Large intestine (tissue), 3 donors: Measurements from ENCODE around the gene CD48. TPM values are rescaled to one million over a fixed set of nuclear protein-coding genes. Genes with fewer than 3 reads are reported as not detected.

Source experiments
- DNase-seq, 2 donors: peaks; one replicate each; pipeline versions ENCODE4 v3.0.0 to v3.0.0-alpha.2; 2013
- H3K27ac ChIP-seq: one replicate; pipeline ENCODE4 v1.5.1; 2013; ENCODE audit warnings: low read length
- H3K27me3 ChIP-seq: 2 replicates; pipeline ENCODE4 v1.6.1; 2013; ENCODE audit warnings: low read length; ENCODE audit not compliant: control insufficient read depth, insufficient read depth
- H3K36me3 ChIP-seq: 2 replicates; pipeline ENCODE4 v1.6.1; 2013; ENCODE audit warnings: low read length; ENCODE audit not compliant: control insufficient read depth, insufficient read depth
- H3K4me1 ChIP-seq: one replicate; pipeline ENCODE4 v1.6.1; 2013; ENCODE audit warnings: low read length; ENCODE audit not compliant: control insufficient read depth, insufficient read depth
- H3K4me3 ChIP-seq: one replicate; pipeline ENCODE4 v1.5.1; 2013; ENCODE audit warnings: low read length
- H3K9me3 ChIP-seq: one replicate; pipeline ENCODE4 v1.6.1; 2013; ENCODE audit warnings: mild to moderate bottlenecking, low read depth, low read length, moderate library complexity; ENCODE audit not compliant: control insufficient read depth
- WGBS: methylation state at CpG from one replicate; pipeline ENCODE4 v1.1.5; 2013; ENCODE audit warnings: low lambda C conversion rate; ENCODE audit not compliant: insufficient coverage; 5-methylcytosine and 5-hydroxymethylcytosine counted together
- polyA plus RNA-seq: library from polyadenylated mRNA; unstranded; fragments of 120-200 nt; gene quantifications from one replicate; pipeline ENCODE4 v1.2.1, GENCODE V29; 2013

Gene CD48
- polyA plus RNA-seq, 1 donor, result 8.6 TPM

DNA sequence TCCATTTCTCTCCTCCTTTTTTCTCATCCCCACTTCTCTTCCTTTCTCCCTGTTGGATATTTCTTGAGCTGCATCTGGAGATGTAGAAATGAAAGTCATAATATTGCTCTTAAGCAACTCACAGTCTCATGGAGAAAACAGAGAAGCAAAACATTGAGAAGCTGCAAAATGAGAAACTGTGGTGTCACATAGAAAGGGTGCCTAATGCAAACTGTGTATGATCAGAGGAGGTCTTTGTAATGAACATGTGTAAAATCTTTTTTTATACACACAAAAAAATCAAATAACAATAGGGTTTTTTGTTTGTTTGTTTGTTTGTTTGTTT, 15.7 kb upstream of the CD48 start:
- Histone ChIP-seq H3K9me3 (no peaks in the 10 kb centered on the region), H3K27me3 (no peaks in the 10 kb centered on the region), H3K4me1 (peaks cover 16% of the 10 kb centered on the region), H3K27ac (no peak overlapping the region), H3K36me3 (no peaks in the 10 kb centered on the region), H3K4me3 (no peak overlapping the region)
- DNase-seq, result no peak

DNA sequence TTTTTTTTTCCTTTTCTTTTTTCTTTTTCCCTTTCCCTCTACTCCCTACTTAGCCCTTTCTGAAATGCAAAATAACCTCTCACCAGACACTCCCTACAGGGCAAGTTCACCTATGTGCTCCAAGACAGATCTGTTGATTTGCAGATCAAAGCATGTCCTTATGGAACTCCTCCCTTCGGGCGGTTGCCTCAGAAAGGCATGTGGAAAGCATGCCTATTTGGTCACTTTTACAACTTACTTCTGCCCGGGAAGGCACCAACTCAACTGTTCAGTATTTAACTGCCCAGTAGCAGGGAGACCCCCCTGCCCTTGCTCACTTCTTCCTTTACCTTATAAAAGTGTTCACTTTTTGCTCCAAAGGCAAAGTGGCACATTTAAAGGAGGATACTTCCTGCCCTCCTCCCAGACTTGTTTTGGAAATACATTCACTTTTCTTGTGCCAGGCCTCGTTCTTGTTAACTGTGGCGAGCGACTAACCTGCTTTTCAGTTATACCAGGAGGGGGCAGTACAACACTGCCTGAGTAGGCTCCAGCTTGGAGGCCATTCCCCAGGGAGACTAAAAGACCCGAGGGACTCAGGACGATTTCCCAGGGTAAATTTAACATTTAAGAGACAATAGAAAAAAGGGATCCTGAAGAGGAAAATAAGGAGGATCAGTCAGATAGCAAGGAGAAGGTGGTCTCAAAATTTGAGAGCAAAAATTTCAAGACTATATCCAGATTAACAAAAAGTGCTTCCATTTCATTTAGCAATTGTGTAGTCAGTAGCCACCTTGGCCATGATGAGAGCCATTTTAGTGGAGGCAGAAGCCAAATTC, 15.1 kb upstream of the CD48 start:
- Histone ChIP-seq H3K4me1 (peaks cover 16% of the 10 kb centered on the region), H3K4me3 (no peak overlapping the region), H3K27me3 (no peaks in the 10 kb centered on the region), H3K9me3 (no peaks in the 10 kb centered on the region), H3K36me3 (no peaks in the 10 kb centered on the region), H3K27ac (peak overlapping the region; percentile 72)
- WGBS, result no CpG with 5 or more reads among the region's 8 CpGs
- DNase-seq, result peak; percentile 65 to 81

DNA sequence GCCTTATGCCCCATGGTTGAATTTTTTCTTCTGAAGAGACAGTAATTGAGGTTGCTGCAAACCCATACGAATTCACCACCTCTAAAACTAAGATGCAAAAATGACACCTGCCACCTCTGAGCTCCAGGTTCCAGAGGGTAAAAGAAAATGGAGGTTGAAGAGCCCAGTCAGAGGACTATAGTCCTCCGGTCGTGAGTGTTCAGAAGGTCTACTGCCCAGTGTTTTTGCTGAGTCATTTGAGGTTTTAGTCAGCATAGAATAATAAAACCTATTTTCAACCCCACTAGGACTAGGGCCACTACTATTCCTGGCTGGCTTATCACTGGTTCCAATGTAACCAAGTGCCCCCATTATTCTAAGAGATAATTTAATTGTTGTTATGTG, 14.5 kb upstream of the CD48 start:
- WGBS, result no CpG with 5 or more reads among the region's 3 CpGs
- Histone ChIP-seq H3K36me3 (no peaks in the 10 kb centered on the region), H3K27ac (peak overlapping the region; percentile 72), H3K4me3 (no peak overlapping the region), H3K4me1 (peaks cover 16% of the 10 kb centered on the region), H3K27me3 (no peaks in the 10 kb centered on the region), H3K9me3 (no peaks in the 10 kb centered on the region)
- DNase-seq, result peak in 1 of 2 donors; percentile 55

DNA sequence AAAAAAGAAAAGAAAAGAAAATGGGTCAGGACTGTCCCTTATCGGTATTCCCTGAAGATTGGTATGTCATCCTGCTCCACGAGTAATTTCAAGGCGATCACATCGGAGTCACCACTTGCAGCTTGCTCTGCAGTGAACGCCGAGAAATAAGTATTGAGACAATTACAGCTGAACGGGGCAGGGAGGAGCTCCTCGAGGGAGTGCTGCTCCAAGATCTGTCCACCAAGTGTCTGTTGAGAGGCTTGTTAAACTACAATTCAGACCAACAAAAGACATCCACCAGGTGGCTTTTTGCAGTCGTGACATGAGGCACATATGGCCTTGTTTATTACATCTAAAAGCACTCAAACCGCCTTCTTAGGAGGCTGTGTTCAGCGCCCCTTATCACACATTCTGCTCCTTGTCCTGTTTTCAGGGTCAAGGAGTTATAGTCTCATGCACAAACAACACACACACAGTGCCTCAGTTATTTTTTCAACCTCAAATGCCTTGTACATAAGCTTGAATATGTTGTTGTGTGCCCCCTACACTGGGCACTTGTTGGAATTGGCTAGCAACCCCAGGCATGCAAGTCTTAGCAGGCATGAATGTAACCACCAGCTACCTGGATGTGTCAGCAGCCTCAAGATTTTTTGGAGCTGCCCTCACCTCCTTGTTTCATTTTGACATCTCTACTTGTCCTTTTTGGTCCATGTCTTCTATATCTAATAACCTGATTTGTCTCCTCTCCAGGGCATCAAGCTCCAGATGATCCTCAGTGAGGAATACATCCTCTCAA, 13.0 kb upstream of the CD48 start:
- Histone ChIP-seq H3K9me3 (no peaks in the 10 kb centered on the region), H3K36me3 (no peaks in the 10 kb centered on the region), H3K4me1 (peaks cover 16% of the 10 kb centered on the region), H3K27ac (no peak overlapping the region), H3K27me3 (no peaks in the 10 kb centered on the region), H3K4me3 (no peak overlapping the region)
- 90% methylated on average over 2 of the region's 11 CpGs for WGBS
- no peak for DNase-seq

DNA sequence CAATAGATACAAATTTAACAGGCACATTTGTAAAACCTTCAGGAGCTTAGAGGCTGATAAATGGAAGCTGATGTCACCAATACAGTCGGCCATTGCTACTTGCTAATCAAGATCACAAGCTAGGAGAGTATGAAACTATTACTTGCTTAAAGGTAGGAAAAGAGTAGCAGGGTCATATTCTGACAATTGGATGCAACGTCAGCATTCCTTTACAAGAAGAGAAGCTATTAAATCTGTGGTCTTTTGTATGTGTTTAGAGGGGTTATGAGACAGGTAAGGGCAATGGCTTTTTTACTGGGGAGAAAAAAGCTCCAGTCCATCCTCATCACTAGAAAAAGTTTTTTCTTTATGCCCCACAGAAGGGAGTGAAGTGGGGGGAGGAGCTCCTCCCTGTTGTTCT, 11.7 kb upstream of the CD48 start:
- no peak overlapping the region for H3K27ac ChIP-seq
- DNase-seq, result no peak
- 83% methylated on average over 1 of the region's 2 CpGs for WGBS
- H3K27me3 ChIP-seq, result no peaks in the 10 kb centered on the region
- no peak overlapping the region for H3K4me3 ChIP-seq
- H3K9me3 ChIP-seq, result no peaks in the 10 kb centered on the region
- peaks cover 16% of the 10 kb centered on the region for H3K4me1 ChIP-seq
- no peaks in the 10 kb centered on the region for H3K36me3 ChIP-seq

DNA sequence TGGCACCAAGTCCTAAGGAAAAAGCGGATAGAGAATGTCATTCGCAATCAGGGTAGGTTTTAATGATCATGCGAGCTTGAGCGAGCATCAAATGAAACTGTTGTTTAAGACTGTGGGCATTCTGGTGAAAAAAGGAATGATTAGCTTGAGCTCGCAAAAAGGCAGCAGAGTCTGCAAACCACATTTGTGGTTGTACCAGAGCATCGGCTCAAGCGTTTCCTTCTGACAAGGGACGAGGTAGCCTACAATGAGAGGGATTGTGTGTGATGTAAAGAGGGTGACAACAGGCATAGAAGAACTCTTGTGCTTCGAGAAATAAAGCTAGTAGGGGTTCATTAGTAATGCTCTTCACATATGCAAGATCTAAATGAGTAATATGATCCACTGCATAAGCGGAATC, 11.1 kb upstream of the CD48 start:
- 100% methylated on average over 3 of the region's 10 CpGs for WGBS
- Histone ChIP-seq H3K27ac (no peak overlapping the region), H3K4me3 (no peak overlapping the region), H3K36me3 (no peaks in the 10 kb centered on the region), H3K9me3 (no peaks in the 10 kb centered on the region), H3K4me1 (peaks cover 16% of the 10 kb centered on the region), H3K27me3 (no peaks in the 10 kb centered on the region)
- DNase-seq, result no peak

DNA sequence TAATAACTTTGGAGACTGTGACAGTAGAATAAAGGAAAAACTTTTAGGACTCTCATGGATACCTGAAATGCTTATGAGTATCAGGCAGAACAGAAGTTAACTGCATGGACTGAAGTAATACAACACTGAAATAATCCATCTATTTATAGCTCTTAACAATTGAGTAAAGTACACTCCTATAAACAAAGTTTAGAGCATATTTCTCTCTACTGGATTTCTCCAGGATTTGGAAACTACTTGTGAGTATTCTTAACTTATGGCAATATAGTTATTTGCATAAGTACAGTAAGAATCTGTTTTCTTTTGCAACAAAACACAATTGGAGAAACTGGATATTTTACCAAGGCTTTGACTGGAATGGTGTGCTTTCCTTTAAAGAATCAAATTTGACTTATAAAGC, 9.9 kb upstream of the CD48 start:
- peaks cover 8% of the 10 kb centered on the region for H3K4me1 ChIP-seq

DNA sequence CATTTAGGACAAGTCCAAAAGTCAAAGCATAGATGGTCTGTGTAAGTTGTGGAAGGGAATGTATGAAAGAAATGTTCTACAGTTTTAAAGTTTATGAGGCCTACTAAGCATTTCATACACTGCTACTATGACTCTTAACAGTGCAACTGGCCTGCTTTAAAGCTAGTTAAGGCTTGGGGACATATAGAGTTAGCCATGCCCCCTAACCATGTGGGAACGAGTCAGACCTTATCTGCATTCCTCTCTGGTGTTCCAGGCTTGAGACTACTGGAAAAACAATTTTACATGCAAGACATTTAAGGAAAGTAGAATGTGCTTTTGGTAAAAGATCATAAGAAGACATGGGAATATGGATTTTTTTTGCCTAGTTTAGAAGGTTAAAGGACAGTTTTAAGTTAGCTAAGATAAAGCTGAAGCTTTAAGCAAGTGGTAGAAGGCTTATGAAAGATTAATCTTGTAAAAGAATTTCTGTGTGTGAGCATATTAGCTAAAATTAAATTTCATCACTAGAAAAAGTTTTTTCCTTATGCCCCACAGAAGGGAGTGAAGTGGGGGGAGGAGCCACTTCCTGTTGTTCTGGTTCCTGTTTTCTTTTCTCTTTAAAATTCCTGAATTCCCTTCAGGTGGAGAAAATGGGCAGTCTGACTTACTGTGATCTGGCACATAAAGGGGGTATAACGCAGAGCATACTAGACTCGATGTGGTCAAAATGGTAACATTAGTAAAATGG, 8.9 kb upstream of the CD48 start:
- H3K36me3 ChIP-seq, result no peaks in the 10 kb centered on the region
- no peak overlapping the region for H3K27ac ChIP-seq
- H3K4me1 ChIP-seq, result no peaks in the 10 kb centered on the region
- no CpG with 5 or more reads among the region's 3 CpGs for WGBS
- H3K4me3 ChIP-seq, result no peak overlapping the region
- no peak for DNase-seq
- no peaks in the 10 kb centered on the region for H3K9me3 ChIP-seq
- no peaks in the 10 kb centered on the region for H3K27me3 ChIP-seq

More for the DNA sequence above, 9.9 kb upstream of the CD48 start:
- H3K9me3 ChIP-seq, result no peaks in the 10 kb centered on the region
- no peak overlapping the region for H3K27ac ChIP-seq
- DNase-seq, result no peak
- H3K36me3 ChIP-seq, result no peaks in the 10 kb centered on the region
- H3K27me3 ChIP-seq, result no peaks in the 10 kb centered on the region
- no peak overlapping the region for H3K4me3 ChIP-seq

DNA sequence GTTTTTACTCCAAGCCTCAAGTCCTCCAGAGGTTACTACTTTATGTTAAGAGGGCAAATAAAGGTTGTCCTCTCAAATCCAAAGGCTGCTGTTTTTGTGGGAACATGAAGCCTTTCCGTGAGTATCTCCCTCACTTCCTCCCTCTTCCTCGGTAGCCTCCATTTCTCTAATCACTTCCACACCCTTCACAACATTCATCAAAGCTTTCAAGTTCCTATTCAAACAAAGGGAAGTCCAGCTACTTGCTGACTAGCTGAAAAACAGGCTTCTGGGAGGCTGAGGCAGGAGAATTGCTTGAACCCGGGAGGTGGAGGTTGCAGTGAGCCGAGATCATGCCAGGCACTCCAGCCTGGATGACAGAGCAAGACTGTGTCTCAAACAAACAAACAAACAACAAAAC, 6.6 kb upstream of the CD48 start:
- Histone ChIP-seq H3K27ac (no peak overlapping the region), H3K36me3 (no peaks in the 10 kb centered on the region), H3K27me3 (peaks cover 3% of the 10 kb centered on the region), H3K4me3 (no peak overlapping the region), H3K9me3 (no peaks in the 10 kb centered on the region), H3K4me1 (no peaks in the 10 kb centered on the region)
- no peak for DNase-seq
- 40% methylated on average over 1 of the region's 4 CpGs for WGBS

DNA sequence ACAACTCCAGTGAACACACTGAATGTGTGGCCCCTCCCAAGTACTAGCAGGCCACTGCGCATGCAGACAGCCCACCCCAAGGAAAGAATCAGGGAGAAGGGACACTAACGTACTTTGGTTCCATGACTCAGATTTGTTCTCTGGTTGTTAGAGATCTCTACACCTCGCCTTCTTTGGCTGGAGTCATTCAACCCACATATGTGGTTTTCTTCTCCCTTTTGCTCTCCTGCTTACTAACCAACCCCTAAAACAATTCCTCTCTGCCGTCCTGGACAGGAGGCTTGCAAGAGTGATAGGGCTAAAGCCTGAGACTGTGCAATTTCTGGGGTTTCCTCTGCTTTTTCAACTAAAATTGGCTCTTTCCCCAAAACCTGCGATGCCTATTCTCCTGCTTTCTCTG, 5.7 kb upstream of the CD48 start:
- no peak overlapping the region for H3K4me3 ChIP-seq
- H3K27me3 ChIP-seq, result peaks cover 3% of the 10 kb centered on the region
- H3K4me1 ChIP-seq, result no peaks in the 10 kb centered on the region
- DNase-seq, result no peak
- H3K9me3 ChIP-seq, result no peaks in the 10 kb centered on the region
- H3K27ac ChIP-seq, result no peak overlapping the region
- 100% methylated on average over 1 of the region's 5 CpGs for WGBS
- H3K36me3 ChIP-seq, result no peaks in the 10 kb centered on the region
